Activated naive CD4-positive, alpha-beta T cell (primary cell): ENCODE measurements around the gene CCDC61.
A peak's percentile ranks its signal among the peaks of the same experiment; 100 is the strongest.

ENCODE experiments used
- DNase-seq, 4 experiments: peaks; one replicate each; lab custom pipeline; 2025; lab: John Stamatoyannopoulos, UW

Gene CCDC61

GRCh38 chr19:45973553-45974338 lies 21.5 kb upstream of the CCDC61 start, which contains the start of gene NOVA2:
NOVA2 (minus strand) TSS chr19:45973865; CDS start chr19:45973351, 514 bp downstream.
- DNase-seq, result no peak

DNA sequence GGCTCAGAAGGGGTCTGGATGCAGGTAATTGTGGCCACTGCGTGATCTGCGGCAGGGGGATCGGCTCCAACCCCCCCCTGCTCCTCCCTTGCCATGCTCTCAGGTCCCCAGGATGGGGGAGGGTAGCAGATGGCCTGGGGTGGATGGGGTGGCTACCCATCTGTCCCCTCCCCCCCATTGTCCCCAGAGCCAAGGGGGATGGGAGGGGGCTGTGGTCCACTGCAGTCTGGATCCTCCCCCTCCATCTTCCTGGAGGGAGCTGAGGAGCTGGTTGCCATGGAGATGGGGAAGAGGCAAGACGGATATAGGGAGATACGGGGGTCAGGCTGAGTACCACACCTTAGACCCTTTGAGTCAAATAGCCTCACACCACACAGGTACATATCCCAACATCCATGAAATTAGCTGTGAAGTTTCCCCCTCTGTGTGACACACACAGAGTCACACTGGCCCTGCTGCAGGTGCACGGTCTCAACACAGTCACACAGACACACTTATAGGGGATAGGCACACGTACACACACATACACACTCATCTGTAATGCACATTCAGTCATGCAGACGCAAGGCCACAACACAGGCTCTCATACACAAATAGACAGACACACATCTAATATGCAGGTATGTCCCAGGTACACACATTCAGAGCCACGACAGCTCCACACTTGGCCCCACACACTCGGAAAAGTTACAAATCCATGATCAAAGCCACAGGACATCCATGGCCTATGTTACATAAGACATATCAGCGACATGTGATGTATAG lies 19.8 kb upstream of the CCDC61 start:
- no peak for DNase-seq

DNA sequence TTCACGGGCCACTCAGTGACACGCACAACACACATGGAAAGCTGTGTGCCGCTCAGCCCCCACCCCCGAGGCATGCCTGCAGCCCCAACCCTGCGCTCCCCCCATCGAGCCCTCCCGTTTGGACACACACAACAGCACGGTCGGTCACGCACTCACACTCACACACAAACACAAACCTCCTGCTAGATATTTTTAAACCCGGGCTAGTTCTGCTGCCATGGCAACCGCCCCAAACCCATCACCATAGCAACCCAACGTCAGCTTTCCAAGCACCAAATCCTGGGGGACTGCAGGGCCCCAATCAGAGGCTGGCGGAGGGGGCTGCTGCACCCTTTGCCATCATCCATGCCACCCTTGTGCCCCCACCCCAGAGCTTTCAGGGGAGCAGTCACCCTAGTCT lies 19.1 kb upstream of the CCDC61 start:
- no peak for DNase-seq

GRCh38 chr19:45978156-45978555 lies 17.1 kb upstream of the CCDC61 start:
- DNase-seq, result no peak

- DNase-seq, result no peak
These were observed 13.9 kb upstream of the CCDC61 start for GRCh38 chr19:45981350-45981749.

- DNase-seq, result no peak
These were observed 9.9 kb upstream of the CCDC61 start for GRCh38 chr19:45985321-45985720.

GRCh38 chr19:45990113-45990728 lies 5.0 kb upstream of the CCDC61 start:
- DNase-seq, result no peak

DNA sequence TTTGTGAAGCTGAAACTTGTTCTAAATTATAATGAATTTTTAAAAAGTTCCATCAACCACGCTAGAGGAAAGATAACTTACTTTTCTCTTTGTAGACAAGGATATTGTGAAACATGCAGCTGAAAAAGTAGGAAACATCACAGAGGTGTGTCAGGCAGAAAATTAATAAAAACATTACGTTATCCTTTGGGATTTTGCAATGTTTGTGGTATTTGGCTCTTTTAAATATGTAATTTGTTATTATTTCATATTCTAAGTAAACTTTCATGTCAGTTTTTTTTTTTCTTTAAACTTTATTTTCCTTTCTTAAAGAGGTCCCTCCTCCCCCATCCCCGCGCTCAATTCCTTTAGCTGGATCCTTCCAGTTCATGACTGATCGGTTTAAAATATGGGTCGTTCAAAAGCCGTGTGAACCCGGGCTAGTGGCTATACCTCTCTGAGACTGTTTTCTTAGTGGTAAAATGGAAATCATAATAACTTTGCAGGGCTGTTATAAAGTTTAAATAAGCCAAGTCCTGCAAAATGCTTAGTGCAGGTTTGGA lies 740 bp upstream of the CCDC61 start:
- DNase-seq, result no peak

GRCh38 chr19:45995715-45996385 lies 583 bp downstream of the CCDC61 start:
- DNase-seq, result no peak

- no peak for DNase-seq
These were observed 1.7 kb downstream of the CCDC61 start for GRCh38 chr19:45996933-45997332.

- DNase-seq, result no peak
These were observed 3.6 kb downstream of the CCDC61 start for GRCh38 chr19:45998834-45999233.

DNA sequence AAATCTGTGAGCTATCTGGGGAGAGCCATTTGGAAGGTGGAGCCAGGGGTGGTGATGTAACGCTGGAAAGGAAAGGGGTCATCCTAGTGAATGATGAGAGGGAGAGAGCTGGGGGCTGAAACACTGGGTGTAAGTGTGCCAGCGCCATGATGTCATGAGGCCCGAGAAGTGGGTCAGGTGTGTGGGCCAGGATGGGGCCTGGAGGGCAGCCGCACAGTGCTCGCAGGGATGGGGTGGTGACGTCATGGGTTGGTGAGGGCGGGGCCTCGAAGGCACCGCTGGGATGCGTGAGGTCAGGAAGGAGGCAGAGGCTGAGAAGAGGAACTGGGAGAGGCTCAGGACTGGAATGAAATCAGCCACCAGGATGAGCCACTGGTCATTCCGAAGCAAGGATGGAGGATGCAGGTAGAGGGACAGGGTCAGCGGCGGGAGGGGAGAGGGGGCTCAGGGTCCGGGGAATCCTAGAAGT lies 4.4 kb downstream of the CCDC61 start:
- DNase-seq, result no peak

GRCh38 chr19:46000491-46001246 lies 5.4 kb downstream of the CCDC61 start:
- DNase-seq, result peak in 2 of 4 experiments; percentile 52 to 71

GRCh38 chr19:46002678-46003275 lies 7.5 kb downstream of the CCDC61 start:
- no peak for DNase-seq

DNA sequence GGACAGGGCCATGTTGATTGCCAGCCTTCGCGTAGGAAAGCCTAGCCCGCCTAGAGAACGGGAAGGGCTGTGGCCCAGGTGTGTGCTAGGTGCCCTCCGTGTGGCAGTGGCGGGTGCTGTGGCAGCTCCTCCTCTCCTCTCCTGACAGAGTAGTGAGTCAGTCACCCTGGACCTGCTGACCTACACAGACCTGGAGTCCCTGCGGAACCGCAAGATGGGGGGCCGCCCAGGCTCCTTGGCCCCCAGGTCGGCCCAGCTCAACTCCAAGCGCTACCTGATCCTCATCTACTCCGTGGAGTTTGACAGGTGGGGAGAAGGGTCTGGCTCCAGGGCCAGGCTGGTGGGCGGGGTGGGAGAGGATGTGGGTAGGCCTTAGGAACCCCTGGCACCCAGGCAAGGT lies 11.1 kb downstream of the CCDC61 start:
- no peak for DNase-seq

DNA sequence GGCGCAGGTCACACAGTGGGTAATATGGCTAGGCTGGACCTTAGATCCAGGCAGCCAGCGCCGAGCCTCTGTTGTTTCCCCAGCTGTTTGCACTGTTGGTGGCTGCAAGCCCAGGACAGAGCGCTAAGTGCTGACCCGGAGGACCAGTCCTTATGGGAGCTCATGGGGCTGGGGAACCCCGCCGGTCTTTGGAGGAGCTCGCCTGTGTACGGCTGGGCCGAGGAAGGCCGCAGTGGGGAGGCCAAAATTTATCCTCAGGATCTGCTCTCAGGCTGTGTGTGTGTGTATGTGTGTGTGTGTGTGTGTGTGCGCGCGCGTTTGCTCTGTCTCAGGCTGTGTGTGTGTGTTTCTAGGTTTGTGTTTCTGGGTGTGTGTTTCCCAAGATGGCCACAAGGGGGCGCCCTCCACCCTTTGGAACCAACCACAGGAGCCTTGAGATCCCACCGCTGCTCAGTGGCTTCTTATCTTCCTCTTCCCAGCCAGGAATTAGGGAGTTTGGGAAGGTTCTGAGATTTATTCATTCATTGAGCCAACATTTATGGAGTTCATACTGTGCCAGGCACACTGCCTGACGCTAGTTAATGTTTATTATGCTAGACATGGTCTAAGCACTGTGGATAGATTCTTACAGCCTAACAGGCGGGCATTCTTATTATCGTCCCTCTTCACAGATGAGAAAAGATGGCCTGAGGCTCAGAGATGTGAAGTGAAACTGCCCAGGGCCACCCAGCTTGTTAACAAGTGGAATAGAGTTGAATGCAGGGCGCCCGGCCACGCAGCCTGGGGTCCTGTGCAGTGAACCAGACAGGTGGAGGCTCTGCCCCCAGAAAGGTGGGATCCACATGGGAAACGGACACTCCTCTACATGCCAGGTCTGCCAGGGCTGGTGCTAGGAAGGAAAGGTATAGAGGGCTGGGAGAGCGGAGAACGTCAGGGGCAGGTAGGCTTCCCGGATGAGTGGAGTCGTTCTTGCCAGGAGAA lies 14.6 kb downstream of the CCDC61 start:
- peak; percentile 26 to 61 (median 58) for DNase-seq

- DNase-seq, result no peak
These were observed 19.3 kb downstream of the CCDC61 start for GRCh38 chr19:46014534-46014933.

DNA sequence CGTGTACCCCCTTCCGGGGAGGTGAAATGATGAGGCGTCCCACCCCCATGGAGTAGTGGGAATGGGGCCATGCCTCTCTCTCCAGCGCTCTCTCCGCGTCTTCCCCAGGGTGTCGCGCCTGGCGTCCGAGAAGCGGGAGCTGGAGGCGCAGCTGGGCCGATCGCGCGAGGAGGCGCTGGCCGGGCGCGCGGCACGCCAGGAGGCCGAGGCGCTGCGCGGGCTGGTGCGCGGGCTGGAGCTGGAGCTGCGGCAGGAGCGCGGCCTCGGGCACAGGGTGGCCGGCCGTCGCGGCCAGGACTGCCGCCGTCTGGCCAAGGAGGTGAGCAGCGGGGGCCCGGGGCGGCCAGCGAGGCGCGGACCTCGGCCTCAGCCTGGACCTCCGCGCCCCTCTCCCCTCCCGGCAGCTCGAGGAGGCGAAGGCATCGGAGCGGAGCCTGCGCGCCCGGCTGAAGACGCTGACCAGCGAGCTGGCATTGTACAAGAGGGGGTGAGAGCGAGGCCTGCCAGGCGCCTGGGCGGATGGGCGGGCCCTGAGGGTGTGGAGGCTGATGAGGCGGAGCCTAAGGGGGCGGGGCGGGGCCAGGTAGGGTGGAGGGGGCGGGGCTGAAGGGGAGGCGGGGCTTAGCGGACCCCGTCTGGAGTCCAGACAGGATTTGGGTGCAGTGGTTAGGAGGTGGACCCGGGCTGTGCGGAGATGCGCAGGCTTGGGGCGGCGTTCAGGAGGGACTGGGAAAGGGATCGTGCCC lies 19.8 kb downstream of the CCDC61 start:
- peak in 3 of 4 experiments; percentile 39 to 64 (median 44) for DNase-seq
